NB4 (cell line): ENCODE results near the gene PRSS38.

Experiments
- DNase-seq: peaks from one replicate; pipeline ENCODE4 v3.0.0; 2010; ENCODE audit warnings: low read depth
- H3K4me3 ChIP-seq: one replicate; pipeline ENCODE4 v1.5.1; 2011; ENCODE audit warnings: mild to moderate bottlenecking, low read depth, low read length, moderate library complexity
- MYC ChIP-seq: IDR thresholded peaks from 2 replicates; pipeline ENCODE4 v1.6.1; 2011; ENCODE audit warnings: low read depth, low read length
- POLR2A ChIP-seq: IDR thresholded peaks from 2 replicates; pipeline ENCODE4 v1.6.1; 2011; ENCODE audit warnings: mild to moderate bottlenecking; ENCODE audit not compliant: insufficient read length; ENCODE audit errors: extremely low read depth
- TF ChIP-seq, protein P1 (sequence below): IDR thresholded peaks from one replicate; pipeline ENCODE4 v1.5.1; 2012; ENCODE audit warnings: low read depth, low read length
- TF ChIP-seq, protein P2 (sequence below): IDR thresholded peaks from 2 replicates; pipeline ENCODE4 v1.6.1; 2011; ENCODE audit warnings: low read depth, low read length

Gene PRSS38

DNA sequence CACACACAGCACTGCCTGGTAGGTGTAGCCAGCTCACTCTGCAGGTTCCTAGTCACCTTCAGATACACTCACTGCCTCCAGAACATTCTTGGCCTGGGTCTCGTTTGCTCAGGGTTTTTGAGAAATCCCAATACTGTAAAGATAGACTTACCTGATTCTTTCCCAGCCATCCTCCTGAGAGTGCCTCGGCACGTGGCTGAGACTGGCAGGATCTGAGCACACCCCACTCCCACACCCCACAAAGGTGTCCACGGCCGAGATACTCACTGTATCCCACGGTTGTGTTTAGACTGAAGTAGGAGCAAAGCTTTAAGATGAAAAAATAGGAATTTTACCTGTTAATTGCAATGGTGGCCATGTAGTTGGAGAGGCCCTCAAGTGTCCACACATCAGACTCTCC, 46.8 kb upstream of the PRSS38 start:
- no peak for DNase-seq
- H3K4me3 ChIP-seq: no peak overlapping the region
- TF ChIP-seq, protein P1, sequence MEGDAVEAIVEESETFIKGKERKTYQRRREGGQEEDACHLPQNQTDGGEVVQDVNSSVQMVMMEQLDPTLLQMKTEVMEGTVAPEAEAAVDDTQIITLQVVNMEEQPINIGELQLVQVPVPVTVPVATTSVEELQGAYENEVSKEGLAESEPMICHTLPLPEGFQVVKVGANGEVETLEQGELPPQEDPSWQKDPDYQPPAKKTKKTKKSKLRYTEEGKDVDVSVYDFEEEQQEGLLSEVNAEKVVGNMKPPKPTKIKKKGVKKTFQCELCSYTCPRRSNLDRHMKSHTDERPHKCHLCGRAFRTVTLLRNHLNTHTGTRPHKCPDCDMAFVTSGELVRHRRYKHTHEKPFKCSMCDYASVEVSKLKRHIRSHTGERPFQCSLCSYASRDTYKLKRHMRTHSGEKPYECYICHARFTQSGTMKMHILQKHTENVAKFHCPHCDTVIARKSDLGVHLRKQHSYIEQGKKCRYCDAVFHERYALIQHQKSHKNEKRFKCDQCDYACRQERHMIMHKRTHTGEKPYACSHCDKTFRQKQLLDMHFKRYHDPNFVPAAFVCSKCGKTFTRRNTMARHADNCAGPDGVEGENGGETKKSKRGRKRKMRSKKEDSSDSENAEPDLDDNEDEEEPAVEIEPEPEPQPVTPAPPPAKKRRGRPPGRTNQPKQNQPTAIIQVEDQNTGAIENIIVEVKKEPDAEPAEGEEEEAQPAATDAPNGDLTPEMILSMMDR: no peak
- TF ChIP-seq, protein P2, sequence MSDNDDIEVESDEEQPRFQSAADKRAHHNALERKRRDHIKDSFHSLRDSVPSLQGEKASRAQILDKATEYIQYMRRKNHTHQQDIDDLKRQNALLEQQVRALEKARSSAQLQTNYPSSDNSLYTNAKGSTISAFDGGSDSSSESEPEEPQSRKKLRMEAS: no peak
- TF ChIP-seq MYC: no peak
- no peak for TF ChIP-seq POLR2A

DNA sequence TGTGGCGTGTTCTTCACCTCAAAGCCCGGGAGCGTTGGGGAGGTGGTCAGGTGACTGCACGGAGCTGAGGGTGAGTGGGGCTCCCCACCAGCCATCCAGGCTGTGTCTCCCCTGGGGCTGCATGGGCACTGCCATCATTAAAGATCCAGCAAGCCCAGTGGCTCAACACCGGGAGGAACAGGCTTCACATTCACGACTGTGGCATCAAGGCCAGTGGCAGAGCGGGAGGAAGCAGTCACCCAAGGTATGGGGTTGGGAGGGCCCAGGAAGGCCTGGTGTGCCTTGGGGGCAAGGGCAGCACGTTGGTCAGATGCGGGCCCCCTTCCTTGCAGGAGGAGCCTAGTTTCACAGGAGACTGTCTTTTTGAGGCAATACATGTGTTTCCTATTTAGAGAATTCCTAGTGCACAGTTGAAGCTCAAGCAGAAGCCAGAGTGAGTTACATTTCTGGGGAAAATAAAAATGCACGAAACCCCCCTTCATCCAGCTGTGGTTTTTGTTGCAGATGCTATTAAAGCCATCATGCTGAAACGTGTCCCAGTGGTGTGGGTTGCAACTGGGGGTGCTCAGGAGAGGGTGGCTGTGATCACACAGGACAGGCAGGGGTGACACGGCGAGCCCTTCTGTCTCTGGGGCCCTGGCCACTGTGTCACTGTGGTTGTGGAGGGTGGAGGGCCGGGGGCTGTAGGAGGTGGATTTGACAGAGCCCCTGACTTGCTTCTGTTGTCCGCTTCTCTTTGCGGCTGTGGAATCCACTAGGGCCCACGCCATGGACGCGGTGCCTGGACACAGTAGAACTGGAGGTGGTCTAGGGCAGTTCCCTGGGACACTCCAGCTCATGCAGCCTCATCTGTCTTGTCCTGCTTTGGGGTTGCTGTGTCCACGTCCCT, 46.2 kb upstream of the PRSS38 start:
- no peak for DNase-seq
- no peak overlapping the region for H3K4me3 ChIP-seq
- TF ChIP-seq MYC: no peak
- TF ChIP-seq, protein P1: no peak
- no peak for TF ChIP-seq POLR2A
- TF ChIP-seq, protein P2: no peak

DNA sequence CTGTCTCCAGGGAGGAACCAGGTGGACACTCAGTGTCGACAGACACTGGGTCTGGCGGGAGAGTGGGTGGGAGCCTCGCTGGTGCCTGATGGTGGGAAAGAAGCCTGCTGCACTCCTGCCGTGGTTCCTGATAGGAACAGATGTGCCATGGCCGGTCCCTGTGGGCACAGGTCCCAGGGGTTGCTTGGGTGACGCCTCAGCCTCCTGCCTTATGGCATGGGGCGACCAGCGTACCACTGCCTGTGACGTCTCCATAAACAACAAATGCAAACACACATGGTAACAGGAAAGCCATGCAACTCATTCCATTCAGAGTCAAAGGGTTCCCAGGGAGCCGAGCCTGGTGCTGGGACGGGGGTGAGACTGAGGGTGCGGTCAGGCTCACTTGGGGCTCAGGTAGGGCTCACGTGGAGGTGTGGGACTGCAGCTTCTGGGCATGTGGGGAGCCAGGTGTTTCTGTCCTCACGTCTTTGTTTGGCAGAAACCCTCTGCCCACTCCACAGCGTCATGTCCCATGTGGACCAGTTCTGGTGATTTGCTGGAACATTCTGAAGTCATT, 45.5 kb upstream of the PRSS38 start:
- no peak for DNase-seq
- TF ChIP-seq, protein P2: no peak
- TF ChIP-seq, protein P1: no peak
- TF ChIP-seq MYC (no peak), POLR2A (no peak)
- no peak overlapping the region for H3K4me3 ChIP-seq

DNA sequence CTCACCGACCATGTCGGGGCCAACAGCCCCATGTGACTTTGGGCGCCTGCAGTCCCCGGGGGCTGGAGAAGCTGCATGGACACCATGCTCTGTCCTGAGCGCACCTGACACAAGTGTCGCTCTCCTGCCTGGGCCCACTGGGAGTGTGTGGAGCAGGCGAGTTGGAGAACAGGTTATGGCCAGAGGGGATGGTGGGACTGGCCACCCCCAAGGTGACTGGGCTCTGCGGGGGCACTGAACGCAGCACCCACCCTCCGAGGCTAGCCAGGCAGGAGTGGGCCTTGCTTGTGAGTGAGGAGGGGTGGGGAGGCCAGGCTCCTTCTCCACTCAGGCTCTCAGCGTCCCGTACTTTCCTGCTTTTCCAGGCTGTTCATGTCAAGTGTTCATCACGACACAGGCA, 44.7 kb upstream of the PRSS38 start:
- TF ChIP-seq POLR2A (no peak), MYC (no peak)
- TF ChIP-seq, protein P1: no peak
- TF ChIP-seq, protein P2: no peak
- no peak overlapping the region for H3K4me3 ChIP-seq
- DNase-seq: no peak

DNA sequence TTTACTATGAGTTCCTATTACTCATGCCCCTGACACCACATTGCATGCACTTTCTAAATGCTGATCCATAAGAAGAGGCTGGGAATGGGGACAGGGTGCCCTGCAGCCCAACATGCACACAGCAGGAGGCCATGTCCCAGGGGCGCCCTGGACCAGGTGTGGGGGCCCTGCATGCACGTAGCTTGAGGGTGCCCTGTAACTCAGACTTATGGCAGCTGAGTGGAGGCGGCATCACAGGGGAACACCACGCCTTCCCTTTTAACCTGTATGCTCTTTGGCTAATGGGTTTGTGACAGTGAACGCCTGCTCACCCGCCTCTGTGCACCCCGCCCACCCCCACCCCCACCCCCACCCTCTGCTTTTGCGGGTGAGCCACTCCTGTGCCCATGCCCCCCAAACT, 44.1 kb upstream of the PRSS38 start:
- no peak for TF ChIP-seq MYC
- TF ChIP-seq, protein P1: no peak
- TF ChIP-seq, protein P2: no peak
- no peak for TF ChIP-seq POLR2A
- H3K4me3 ChIP-seq: no peak overlapping the region
- DNase-seq: no peak
